Karpas-422 (cell line): ENCODE data around the gene DLGAP1. TPM values are rescaled to one million over a fixed set of nuclear protein-coding genes. Genes with fewer than 3 reads are reported as not detected.
"Not testable (repeated sequence)": the region's sequence is repeated elsewhere in the genome, so short reads cannot be mapped to it uniquely, and the experiment has no call there.

Source experiments
- DNase-seq: peaks from one replicate; pipeline ENCODE4 v3.0.0-alpha.2; 2015
- H2AFZ ChIP-seq: fragments of 200-600 bp; sonication (generic); 2 replicates; pipeline ENCODE4 v1.6.1; 2014; ENCODE audit warnings: antibody characterized with exemption, low read length, mixed read lengths
- H3K27ac ChIP-seq: fragments of 200-600 bp; sonication (generic); 2 replicates; pipeline ENCODE4 v1.5.1; 2014; ENCODE audit warnings: mild to moderate bottlenecking, low read length, moderate library complexity
- H3K27me3 ChIP-seq: fragments of 200-600 bp; sonication (generic); 2 replicates; pipeline ENCODE4 v1.6.1; 2014; ENCODE audit warnings: low read length, mixed read lengths
- H3K36me3 ChIP-seq: fragments of 200-600 bp; sonication (generic); 2 replicates; pipeline ENCODE4 v1.6.1; 2014; ENCODE audit warnings: low read length, mixed read lengths; ENCODE audit not compliant: insufficient read depth
- H3K4me1 ChIP-seq: fragments of 200-600 bp; sonication (generic); 2 replicates; pipeline ENCODE4 v1.6.1; 2014; ENCODE audit warnings: mild to moderate bottlenecking, low read length, mixed read lengths
- H3K4me2 ChIP-seq: fragments of 200-600 bp; sonication (generic); 2 replicates; pipeline ENCODE4 v1.6.1; 2014; ENCODE audit warnings: low read length, low read depth, mild to moderate bottlenecking; ENCODE audit not compliant: poor library complexity, severe bottlenecking
- H3K4me3 ChIP-seq: fragments of 200-600 bp; sonication (generic); 2 replicates; pipeline ENCODE4 v1.5.1; 2014; ENCODE audit warnings: mild to moderate bottlenecking, antibody characterized with exemption, low read length, mixed read lengths
- H3K79me2 ChIP-seq: fragments of 200-600 bp; sonication (generic); 2 replicates; pipeline ENCODE4 v1.6.1; 2014; ENCODE audit warnings: mild to moderate bottlenecking, low read length, mixed read lengths
- H3K9ac ChIP-seq: fragments of 200-600 bp; sonication (generic); 2 replicates; pipeline ENCODE4 v1.6.0; 2014; ENCODE audit warnings: low read length
- H3K9me2 ChIP-seq: fragments of 200-600 bp; sonication (generic), shearing (Covaris generic); replicated peaks from 2 replicates; pipeline ENCODE4 v1.6.0; 2014; ENCODE audit warnings: mild to moderate bottlenecking, low read length, moderate library complexity; ENCODE audit not compliant: insufficient read depth
- H3K9me3 ChIP-seq: fragments of 300-700, 200-600 bp; sonication (generic); 2 replicates; pipeline ENCODE4 v1.6.1; 2014; ENCODE audit warnings: low read length, mixed read lengths
- H4K20me1 ChIP-seq: fragments of 200-600 bp; sonication (generic); 2 replicates; pipeline ENCODE4 v1.6.1; 2014; ENCODE audit warnings: mild to moderate bottlenecking, antibody characterized with exemption, low read length, low read depth; ENCODE audit not compliant: insufficient read depth
- total RNA-seq: library from RNA; depleted of rRNA; stranded (reverse); fragments of >200 nt; shearing (Covaris generic); gene quantifications from 2 replicates; pipeline ENCODE4 v1.2.3, GENCODE V29; 2014; ENCODE audit warnings: low replicate concordance

Gene DLGAP1
- total RNA-seq, 1 experiment from 2014 or later: 8.8 TPM

- DNase-seq: no peak
- Histone ChIP-seq H3K4me3 (no peak overlapping the region), H2AFZ (no peak overlapping the region), H3K4me1 (no peaks in the 10 kb centered on the region), H3K9ac (no peak overlapping the region), H3K36me3 (no peaks in the 10 kb centered on the region), H3K27me3 (no peaks in the 10 kb centered on the region), H3K27ac (no peak overlapping the region), H3K79me2 (no peaks in the 10 kb centered on the region), H4K20me1 (no peaks in the 10 kb centered on the region), H3K9me3 (no peaks in the 10 kb centered on the region), H3K4me2 (no peak overlapping the region), H3K9me2 (no peaks in the 10 kb centered on the region)
Observed at GRCh38 chr18:3651266-3651665, 803.8 kb downstream of the DLGAP1 start.

- not testable (repeated sequence) for H3K79me2 ChIP-seq, H4K20me1 ChIP-seq, H3K4me2 ChIP-seq, H3K4me3 ChIP-seq, H3K27ac ChIP-seq, H3K27me3 ChIP-seq, H3K36me3 ChIP-seq, DNase-seq, H3K9me2 ChIP-seq, H3K9ac ChIP-seq, H2AFZ ChIP-seq, H3K4me1 ChIP-seq, H3K9me3 ChIP-seq
Observed at GRCh38 chr18:3650521-3651042, 804.5 kb downstream of the DLGAP1 start.

GRCh38 chr18:3649633-3650426 is 805.3 kb downstream of the DLGAP1 start:
- Histone ChIP-seq H2AFZ (no peak overlapping the region), H3K79me2 (no peaks in the 10 kb centered on the region), H3K36me3 (no peaks in the 10 kb centered on the region), H3K9me2 (no peaks in the 10 kb centered on the region), H3K27ac (no peak overlapping the region), H3K9ac (no peak overlapping the region), H3K9me3 (no peaks in the 10 kb centered on the region), H3K4me1 (no peaks in the 10 kb centered on the region), H3K4me3 (no peak overlapping the region), H3K27me3 (no peaks in the 10 kb centered on the region), H4K20me1 (no peaks in the 10 kb centered on the region), H3K4me2 (no peak overlapping the region)
- no peak for DNase-seq

- no peak overlapping the region for H2AFZ ChIP-seq
- H3K9me2 ChIP-seq: no peaks in the 10 kb centered on the region
- H3K4me3 ChIP-seq: no peak overlapping the region
- no peaks in the 10 kb centered on the region for H4K20me1 ChIP-seq
- H3K36me3 ChIP-seq: no peaks in the 10 kb centered on the region
- no peak overlapping the region for H3K27ac ChIP-seq
- no peak for DNase-seq
- no peaks in the 10 kb centered on the region for H3K27me3 ChIP-seq
- H3K79me2 ChIP-seq: no peaks in the 10 kb centered on the region
- H3K4me2 ChIP-seq: no peak overlapping the region
- H3K9ac ChIP-seq: no peak overlapping the region
- no peaks in the 10 kb centered on the region for H3K4me1 ChIP-seq
- H3K9me3 ChIP-seq: no peaks in the 10 kb centered on the region
Observed at GRCh38 chr18:3649135-3649632, 805.9 kb downstream of the DLGAP1 start.

GRCh38 chr18:3648641-3649040 is 806.5 kb downstream of the DLGAP1 start:
- Histone ChIP-seq H3K27ac (no peak overlapping the region), H3K9me3 (no peaks in the 10 kb centered on the region), H3K4me1 (no peaks in the 10 kb centered on the region), H3K4me2 (no peak overlapping the region), H3K36me3 (no peaks in the 10 kb centered on the region), H3K79me2 (no peaks in the 10 kb centered on the region), H2AFZ (no peak overlapping the region), H3K9me2 (no peaks in the 10 kb centered on the region), H4K20me1 (no peaks in the 10 kb centered on the region), H3K4me3 (no peak overlapping the region), H3K9ac (no peak overlapping the region), H3K27me3 (no peaks in the 10 kb centered on the region)
- DNase-seq: no peak

GRCh38 chr18:3648200-3648599 is 806.9 kb downstream of the DLGAP1 start:
- Histone ChIP-seq H3K79me2 (no peaks in the 10 kb centered on the region), H3K9ac (no peak overlapping the region), H3K4me3 (no peak overlapping the region), H3K36me3 (no peaks in the 10 kb centered on the region), H3K27me3 (no peaks in the 10 kb centered on the region), H3K4me2 (no peak overlapping the region), H3K4me1 (no peaks in the 10 kb centered on the region), H3K27ac (no peak overlapping the region), H4K20me1 (no peaks in the 10 kb centered on the region), H3K9me2 (no peaks in the 10 kb centered on the region), H3K9me3 (no peaks in the 10 kb centered on the region), H2AFZ (no peak overlapping the region)
- DNase-seq: no peak

GRCh38 chr18:3647636-3648035 is 807.5 kb downstream of the DLGAP1 start:
- H4K20me1 ChIP-seq: no peaks in the 10 kb centered on the region
- H3K9me2 ChIP-seq: no peaks in the 10 kb centered on the region
- H3K27me3 ChIP-seq: no peaks in the 10 kb centered on the region
- H3K4me1 ChIP-seq: no peaks in the 10 kb centered on the region
- H2AFZ ChIP-seq: no peak overlapping the region
- no peaks in the 10 kb centered on the region for H3K36me3 ChIP-seq
- no peak overlapping the region for H3K4me2 ChIP-seq
- no peak overlapping the region for H3K9ac ChIP-seq
- H3K4me3 ChIP-seq: no peak overlapping the region
- no peak overlapping the region for H3K27ac ChIP-seq
- H3K9me3 ChIP-seq: no peaks in the 10 kb centered on the region
- no peak for DNase-seq
- no peaks in the 10 kb centered on the region for H3K79me2 ChIP-seq

GRCh38 chr18:3645384-3646156 is 809.5 kb downstream of the DLGAP1 start:
- Histone ChIP-seq H3K36me3 (no peaks in the 10 kb centered on the region), H3K9me2 (no peaks in the 10 kb centered on the region), H2AFZ (no peak overlapping the region), H3K9me3 (no peaks in the 10 kb centered on the region), H3K4me3 (no peak overlapping the region), H3K27me3 (no peaks in the 10 kb centered on the region), H3K4me1 (no peaks in the 10 kb centered on the region), H3K79me2 (no peaks in the 10 kb centered on the region), H4K20me1 (no peaks in the 10 kb centered on the region), H3K4me2 (no peak overlapping the region), H3K27ac (no peak overlapping the region), H3K9ac (no peak overlapping the region)
- DNase-seq: no peak
